Fibroblast of the aortic adventitia (primary cell): ENCODE measurements around the gene LRMDA. TPM values are rescaled to one million over a fixed set of nuclear protein-coding genes. Genes with fewer than 3 reads are reported as not detected.

ENCODE experiments used
- DNase-seq: peaks from one replicate; pipeline ENCODE4 v3.0.0-alpha.2; 2010; ENCODE audit warnings: low read depth
- H3K4me3 ChIP-seq: 2 replicates; pipeline ENCODE4 v1.5.1; 2011; ENCODE audit warnings: low read depth, mild to moderate bottlenecking, control low read depth, low read length, moderate library complexity
- total RNA-seq: library from RNA; depleted of rRNA; stranded (reverse); fragments of >200 nt; gene quantifications from 2 replicates; pipeline ENCODE4 v1.2.3, GENCODE V29; 2012; ENCODE audit warnings: low replicate concordance
- TF ChIP-seq, protein P1 (sequence below): IDR thresholded peaks from 2 replicates; pipeline ENCODE4 v1.5.1; 2011; ENCODE audit warnings: mild to moderate bottlenecking, low read length, control low read depth, inconsistent platforms; ENCODE audit not compliant: insufficient read depth

LRMDA gene
- total RNA-seq, 1 donor = 6.3 TPM

DNA sequence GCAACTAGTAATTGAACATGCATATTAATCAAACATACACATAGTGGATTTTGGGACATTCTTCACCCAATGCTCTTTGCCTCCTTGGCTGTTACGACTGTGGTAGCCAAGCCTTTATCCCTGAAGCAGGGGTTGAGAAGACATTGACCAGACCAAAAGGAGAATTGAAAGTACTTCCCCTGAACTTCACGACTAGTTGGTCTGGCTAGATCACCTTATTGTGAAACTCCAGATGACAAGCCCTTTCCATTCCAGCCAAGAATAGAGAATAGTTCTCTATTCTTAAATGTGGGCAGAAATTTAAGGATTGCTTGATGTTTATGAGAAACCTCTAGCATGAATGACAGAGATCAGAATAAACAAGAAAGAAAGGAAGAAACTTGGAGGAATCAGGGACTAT is 97.0 kb downstream of the LRMDA start:
- DNase-seq = no peak
- no peak overlapping the region for H3K4me3 ChIP-seq
- TF ChIP-seq, protein P1, sequence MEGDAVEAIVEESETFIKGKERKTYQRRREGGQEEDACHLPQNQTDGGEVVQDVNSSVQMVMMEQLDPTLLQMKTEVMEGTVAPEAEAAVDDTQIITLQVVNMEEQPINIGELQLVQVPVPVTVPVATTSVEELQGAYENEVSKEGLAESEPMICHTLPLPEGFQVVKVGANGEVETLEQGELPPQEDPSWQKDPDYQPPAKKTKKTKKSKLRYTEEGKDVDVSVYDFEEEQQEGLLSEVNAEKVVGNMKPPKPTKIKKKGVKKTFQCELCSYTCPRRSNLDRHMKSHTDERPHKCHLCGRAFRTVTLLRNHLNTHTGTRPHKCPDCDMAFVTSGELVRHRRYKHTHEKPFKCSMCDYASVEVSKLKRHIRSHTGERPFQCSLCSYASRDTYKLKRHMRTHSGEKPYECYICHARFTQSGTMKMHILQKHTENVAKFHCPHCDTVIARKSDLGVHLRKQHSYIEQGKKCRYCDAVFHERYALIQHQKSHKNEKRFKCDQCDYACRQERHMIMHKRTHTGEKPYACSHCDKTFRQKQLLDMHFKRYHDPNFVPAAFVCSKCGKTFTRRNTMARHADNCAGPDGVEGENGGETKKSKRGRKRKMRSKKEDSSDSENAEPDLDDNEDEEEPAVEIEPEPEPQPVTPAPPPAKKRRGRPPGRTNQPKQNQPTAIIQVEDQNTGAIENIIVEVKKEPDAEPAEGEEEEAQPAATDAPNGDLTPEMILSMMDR = no peak

DNA sequence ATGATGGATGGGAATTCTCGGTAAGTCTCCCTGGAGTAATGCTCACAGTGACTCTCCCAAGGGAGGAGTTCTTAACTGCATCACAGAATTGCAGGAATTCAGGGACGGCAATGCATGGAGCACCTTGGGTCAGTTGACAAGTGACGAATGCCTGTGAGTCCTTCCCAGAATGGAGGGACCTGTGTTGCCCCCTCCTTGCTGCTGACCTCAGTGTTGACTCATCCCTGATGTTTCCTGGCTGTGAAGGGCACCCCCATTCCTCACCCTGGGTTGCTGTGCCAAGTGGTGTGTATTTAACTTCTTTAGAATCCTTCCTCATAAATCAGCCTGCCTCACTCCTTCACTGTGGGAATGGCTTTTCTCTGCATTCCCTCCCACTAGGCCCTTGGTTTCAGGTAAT is 98.9 kb downstream of the LRMDA start:
- TF ChIP-seq, protein P1 = no peak
- peak; percentile 77 for DNase-seq
- H3K4me3 ChIP-seq = no peak overlapping the region

DNA sequence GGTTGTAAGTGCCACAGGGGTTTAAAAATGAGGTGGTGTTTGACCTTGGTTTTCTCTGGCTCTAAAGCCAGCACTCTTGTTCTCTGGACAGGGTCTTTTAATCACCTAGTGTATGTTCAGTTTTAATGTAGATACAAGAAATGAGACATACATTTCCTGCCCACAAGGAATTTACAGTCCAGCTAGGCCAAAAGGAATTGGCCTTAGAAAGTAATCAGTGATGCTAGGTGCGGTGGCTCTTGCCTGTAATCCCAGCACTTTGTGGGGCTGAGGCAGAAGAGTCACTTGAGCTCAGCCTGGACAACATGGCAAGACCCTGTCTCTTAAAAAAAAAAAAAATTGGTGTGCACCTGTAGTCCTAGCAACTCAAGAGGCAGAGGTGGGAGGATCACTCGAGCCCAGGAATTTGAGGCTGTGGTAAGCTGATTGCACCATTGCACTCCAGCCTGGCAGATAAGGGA is 100.2 kb downstream of the LRMDA start:
- no peak overlapping the region for H3K4me3 ChIP-seq
- TF ChIP-seq, protein P1 = no peak
- peak; percentile 37 for DNase-seq

DNA sequence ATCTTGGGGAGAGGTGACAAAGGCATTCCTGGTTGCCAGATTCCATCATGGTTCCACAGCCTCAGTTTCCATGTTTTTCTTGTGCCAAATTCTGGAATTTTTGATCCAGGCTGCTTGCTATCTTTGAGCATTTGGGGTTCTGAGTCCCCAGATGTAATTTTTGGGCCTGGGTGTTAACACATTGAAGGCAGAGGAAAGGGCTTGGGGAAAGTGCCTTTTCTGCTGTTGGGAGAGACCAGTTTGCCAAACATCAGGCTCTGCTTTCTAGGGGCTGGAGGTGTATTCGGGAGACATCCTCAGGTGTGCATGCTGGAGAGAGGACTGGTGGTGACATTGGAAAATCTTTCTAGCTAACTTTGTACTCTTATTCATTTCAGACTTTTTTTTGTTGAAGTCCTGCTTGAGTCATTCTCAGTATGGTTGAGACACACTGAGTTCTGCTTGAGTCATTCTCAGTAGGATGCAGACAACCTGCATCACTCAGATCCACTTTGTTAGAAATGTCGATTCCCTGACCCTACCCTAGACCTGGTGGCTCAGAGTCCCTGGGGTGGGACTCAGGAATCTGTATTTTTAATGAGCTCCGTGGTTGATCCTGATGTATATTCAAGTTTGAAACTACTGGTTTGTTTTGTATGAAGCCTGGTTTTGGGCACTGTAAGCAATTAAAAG is 101.0 kb downstream of the LRMDA start:
- TF ChIP-seq, protein P1 = no peak
- peak; percentile 63 for DNase-seq
- H3K4me3 ChIP-seq = no peak overlapping the region

DNA sequence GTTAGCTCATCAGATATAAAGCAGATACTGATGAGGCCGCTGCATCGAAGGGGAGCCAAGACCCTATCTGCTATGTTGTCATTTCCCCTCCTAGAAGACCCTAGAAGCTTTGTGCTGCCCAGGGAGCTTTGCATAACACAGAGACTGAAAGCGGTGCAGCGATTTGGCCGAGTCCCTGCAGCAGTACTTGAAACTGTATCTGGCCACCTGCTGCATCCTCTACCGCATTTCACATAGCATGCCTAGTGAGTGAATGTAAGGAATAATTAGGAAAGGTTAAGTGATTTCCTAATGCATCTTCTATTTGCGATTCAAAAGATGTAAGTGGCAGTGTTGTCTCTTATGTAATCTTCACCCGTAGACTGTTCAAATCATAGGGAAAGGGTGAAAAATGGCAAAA is 106.7 kb downstream of the LRMDA start:
- no peak for DNase-seq
- no peak overlapping the region for H3K4me3 ChIP-seq
- TF ChIP-seq, protein P1 = no peak

DNA sequence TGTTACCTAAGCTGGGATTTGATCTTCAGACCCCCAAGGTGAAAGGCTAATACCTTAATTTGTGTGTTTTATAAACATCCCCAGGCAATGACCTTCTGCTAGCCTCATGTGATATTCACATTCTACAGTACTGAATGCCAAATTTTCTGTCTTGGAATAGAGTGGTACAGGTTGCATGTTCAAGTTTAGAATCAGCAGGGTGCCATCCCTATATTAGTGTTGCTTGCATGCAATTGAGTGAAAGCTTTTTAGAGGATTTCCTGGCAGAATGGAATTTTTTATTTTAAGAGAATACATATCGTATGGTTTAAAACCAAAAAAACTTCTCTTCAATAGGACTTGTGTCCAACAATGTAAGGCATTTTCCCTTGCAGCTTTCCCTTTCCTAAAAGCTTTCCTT is 107.3 kb downstream of the LRMDA start:
- no peak overlapping the region for H3K4me3 ChIP-seq
- no peak for DNase-seq
- TF ChIP-seq, protein P1 = no peak
